Measurements from ENCODE around the gene CAMK2A.

CAMK2A gene

GRCh38 chr5:150301901-150302300 lies 12.3 kb upstream of the CAMK2A start:
- no peak for DNase-seq (ENCODE audit: low read depth)
- TF ChIP-seq, protein P1, sequence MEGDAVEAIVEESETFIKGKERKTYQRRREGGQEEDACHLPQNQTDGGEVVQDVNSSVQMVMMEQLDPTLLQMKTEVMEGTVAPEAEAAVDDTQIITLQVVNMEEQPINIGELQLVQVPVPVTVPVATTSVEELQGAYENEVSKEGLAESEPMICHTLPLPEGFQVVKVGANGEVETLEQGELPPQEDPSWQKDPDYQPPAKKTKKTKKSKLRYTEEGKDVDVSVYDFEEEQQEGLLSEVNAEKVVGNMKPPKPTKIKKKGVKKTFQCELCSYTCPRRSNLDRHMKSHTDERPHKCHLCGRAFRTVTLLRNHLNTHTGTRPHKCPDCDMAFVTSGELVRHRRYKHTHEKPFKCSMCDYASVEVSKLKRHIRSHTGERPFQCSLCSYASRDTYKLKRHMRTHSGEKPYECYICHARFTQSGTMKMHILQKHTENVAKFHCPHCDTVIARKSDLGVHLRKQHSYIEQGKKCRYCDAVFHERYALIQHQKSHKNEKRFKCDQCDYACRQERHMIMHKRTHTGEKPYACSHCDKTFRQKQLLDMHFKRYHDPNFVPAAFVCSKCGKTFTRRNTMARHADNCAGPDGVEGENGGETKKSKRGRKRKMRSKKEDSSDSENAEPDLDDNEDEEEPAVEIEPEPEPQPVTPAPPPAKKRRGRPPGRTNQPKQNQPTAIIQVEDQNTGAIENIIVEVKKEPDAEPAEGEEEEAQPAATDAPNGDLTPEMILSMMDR (conservative IDR thresholded peaks at IDR 0.05; ENCODE audit: low read depth, low read length) = no peak
- peak overlapping the region; percentile 56 for H3K4me3 ChIP-seq (ENCODE audit: low read depth, low read length)

- no peak overlapping the region for H3K4me3 ChIP-seq (ENCODE audit: low read depth, low read length)
- DNase-seq (ENCODE audit: low read depth) = no peak
- TF ChIP-seq, protein P1 (conservative IDR thresholded peaks at IDR 0.05; ENCODE audit: low read depth, low read length) = no peak
These were observed 11.6 kb upstream of the CAMK2A start for GRCh38 chr5:150301170-150301505.

DNA sequence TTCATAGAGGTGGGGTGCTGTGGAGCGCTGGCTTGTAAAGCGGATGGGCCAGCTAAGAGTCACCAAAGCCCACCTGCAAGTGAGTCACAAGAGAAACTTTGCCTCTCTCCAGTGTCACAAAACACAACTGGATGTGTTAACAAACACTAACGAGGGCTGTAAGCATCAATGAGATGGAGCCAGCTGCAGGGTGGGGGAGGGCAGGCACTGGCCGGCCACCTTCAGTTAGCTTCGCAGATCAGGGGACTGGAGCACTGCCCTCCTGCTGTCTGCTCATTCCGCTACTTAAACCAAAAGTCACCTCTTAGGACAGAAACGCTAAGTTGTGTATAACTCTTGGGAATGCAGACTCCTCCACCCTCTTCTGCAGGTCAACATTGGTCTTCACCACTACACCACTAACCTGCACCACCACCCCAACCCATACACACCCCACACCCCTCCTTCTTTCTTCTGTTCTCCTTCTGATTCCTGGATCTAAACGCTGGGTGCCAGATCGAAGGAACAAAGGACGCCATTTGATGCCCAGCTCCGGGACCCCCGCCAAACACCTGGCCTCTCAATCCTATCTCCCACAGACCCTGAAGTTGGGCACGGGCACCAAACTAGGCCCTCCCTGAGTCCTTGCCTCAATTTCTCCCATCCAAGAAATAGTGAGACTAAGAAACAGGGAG lies 11.1 kb upstream of the CAMK2A start:
- no peak for DNase-seq (ENCODE audit: low read depth)
- H3K4me3 ChIP-seq (ENCODE audit: low read depth, low read length) = no peak overlapping the region
- TF ChIP-seq, protein P1 (conservative IDR thresholded peaks at IDR 0.05; ENCODE audit: low read depth, low read length) = no peak

DNA sequence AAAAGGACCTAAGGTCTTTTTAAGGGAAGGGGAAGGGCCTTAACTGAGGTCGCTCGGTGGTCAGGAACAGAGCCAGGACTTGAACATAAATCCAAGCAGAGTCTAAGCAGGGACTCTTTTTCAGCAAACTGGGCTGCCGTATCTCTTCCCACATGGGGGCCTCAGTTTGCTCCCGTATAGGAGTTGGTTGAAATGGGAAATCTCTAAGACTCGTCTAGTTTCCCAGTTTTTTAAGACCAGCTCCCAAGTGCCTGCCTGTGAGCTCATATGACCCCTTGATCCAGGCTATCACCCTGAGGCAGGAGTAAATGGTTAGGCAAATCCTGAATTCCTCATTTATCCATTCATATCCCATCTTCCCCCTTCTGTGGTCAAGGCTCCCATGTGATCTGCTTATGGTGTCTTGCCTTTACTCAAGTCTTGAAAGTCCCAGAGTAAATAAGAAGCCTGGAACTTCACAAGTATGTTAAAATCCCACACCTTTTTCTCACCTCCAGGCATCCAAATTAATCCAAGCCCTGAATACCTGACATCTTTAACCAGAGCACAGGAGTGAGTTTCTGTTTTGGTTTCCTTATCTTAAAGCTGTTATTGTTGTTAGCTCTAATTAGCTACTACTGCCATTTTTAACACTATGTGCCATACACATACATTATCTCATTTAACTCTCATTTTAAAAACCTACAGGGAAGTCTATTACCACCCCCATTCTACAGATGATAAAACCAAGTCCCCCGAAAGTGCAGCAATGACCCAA lies 10.2 kb upstream of the CAMK2A start:
- H3K4me3 ChIP-seq (ENCODE audit: low read depth, low read length) = no peak overlapping the region
- no peak for DNase-seq (ENCODE audit: low read depth)
- TF ChIP-seq, protein P1 (conservative IDR thresholded peaks at IDR 0.05; ENCODE audit: low read depth, low read length) = no peak

DNA sequence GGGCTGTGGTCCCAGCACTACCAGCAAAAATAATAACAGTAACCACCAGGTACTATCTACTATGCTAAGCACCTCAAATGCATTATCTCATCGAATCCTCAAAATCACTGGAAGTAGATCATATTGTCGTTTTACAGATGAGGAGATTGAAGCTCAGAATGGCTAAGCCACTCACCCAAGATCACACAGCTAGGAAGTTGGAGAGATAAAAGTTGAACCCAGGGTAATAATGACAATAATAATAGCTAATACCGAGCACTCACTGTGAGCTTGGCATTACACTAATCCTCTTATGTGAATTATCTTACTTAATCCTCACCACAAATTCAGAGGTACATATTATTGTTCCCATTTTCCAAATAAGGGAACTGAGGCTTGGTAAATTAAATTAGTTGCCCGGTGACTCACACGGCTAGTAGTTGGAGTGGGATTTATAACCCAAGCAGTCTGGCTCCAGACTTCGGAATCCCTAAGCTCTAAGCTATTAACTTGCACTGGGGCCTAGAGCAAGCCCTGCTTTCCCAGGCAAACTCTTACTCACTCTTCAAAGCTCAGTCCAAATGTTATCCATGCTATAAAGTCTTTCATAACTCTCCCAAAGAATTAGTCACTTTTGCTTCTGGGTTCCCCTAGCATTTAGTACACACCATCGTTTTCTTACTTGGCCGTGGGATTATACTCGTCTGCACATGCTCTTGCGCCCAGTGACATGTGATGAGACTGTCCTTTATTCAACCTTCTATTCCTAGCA lies 9.3 kb upstream of the CAMK2A start:
- DNase-seq (ENCODE audit: low read depth) = peak; percentile 85
- H3K4me3 ChIP-seq (ENCODE audit: low read depth, low read length) = no peak overlapping the region
- TF ChIP-seq, protein P1 (conservative IDR thresholded peaks at IDR 0.05; ENCODE audit: low read depth, low read length) = no peak

DNA sequence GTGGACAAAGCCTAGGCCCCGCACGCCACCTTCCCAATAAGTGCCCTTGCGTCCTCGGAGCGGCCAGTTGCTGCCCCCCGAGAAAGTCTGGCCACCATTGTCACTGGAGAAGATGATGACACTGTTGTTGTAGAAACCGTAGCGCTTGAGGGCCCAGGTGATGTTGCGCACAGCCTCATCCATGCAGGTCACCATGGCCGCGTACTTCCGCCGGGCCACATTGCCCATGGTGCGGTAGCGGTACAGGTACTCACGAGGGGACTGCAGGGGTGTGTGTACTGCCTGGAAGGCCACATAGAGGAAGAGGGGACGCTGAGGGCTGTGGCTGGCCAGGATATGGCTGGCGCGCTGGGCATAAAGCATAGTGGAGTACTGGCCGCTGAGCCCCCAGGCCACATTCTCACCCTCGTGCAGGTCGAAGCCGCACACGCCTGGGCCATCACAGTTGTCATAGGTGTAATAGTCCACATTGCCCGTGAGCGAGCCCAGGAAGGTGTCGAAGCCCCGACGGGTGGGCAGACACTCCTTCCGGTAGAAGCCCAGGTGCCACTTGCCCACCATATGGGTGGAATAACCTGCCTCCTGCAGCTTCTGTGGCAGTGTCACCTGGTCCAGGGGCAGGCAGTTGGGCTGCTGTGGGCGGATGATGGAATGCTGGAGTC lies 8.5 kb upstream of the CAMK2A start:
- DNase-seq (ENCODE audit: low read depth) = no peak
- H3K4me3 ChIP-seq (ENCODE audit: low read depth, low read length) = no peak overlapping the region
- TF ChIP-seq, protein P1 (conservative IDR thresholded peaks at IDR 0.05; ENCODE audit: low read depth, low read length) = no peak

Data from choroid plexus epithelial cell (primary cell).